Stimulated activated CD4-positive, alpha-beta T cell treated with anti-CD3 and anti-CD28 coated beads, Interleukin-15, amount 100 ng/mL, for 24 hours (primary cell): Measurements from ENCODE around the gene EPG5.
A peak's percentile ranks its signal among the peaks of the same experiment; 100 is the strongest.
"Not testable (repeated sequence)": the region's sequence is repeated elsewhere in the genome, so short reads cannot be mapped to it uniquely, and the experiment has no call there.

ENCODE experiments used
- DNase-seq: peaks from one replicate; pipeline ENCODE4 v3.0.0-alpha.2; 2020

Gene EPG5

DNA sequence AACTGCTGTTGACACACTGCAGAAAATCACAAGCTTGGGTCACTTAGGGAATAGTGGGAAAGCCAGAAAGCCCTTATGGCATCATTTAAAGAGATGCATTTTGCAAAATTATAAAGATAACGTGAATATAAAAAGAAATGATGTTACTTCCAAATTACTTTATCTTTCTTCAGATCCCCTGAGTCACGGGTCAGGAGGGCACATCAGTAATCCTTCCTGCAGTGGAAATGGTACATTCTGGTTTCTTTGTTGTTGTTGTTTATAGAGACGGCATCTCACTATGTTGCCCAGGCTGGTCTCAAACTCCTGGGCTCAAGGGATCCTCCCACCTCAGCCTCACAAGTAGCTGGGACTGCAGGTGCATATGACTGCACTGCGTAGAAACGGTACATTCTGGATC, 9.8 kb upstream of the EPG5 start:
- no peak for DNase-seq

DNA sequence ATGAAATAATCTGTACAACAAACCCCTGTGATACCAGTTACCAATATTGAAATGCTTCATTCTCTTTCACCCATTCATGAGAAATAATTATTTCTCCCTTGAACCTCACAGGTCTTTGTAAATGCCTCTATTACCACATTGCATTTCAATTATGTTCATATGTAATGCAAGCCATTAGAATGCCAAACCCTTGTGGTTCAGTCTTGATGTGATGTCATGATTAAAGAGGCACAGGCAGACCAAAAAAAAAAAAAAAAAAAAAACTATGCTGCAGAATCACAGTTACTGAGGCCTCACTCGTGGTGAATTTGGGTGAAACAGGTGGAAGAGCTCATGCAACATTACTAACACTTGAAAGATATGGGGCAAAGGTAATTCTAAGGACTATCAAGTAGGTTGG, 9.4 kb upstream of the EPG5 start:
- DNase-seq = no peak

DNA sequence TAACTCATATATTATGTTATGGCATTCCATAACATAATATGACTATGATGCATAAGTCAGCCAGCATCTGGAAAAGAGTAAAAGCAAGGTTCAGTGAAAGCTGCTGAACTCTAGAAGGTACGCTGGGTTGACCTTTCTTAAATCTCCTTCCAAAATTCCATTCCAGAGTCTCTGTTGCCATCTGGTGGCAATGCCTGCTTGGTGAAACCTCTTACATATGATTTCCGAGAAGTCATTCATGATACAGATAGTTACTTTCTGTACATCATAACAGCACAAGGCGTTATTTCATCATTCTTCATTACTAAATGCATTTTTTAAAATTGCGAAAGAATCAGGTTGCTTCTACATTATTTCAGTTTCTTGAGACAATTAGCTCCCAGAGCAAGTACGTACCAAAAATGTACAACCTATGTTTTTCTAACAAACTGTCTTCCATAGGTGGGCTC, 7.0 kb upstream of the EPG5 start:
- DNase-seq = peak; percentile 72

DNA sequence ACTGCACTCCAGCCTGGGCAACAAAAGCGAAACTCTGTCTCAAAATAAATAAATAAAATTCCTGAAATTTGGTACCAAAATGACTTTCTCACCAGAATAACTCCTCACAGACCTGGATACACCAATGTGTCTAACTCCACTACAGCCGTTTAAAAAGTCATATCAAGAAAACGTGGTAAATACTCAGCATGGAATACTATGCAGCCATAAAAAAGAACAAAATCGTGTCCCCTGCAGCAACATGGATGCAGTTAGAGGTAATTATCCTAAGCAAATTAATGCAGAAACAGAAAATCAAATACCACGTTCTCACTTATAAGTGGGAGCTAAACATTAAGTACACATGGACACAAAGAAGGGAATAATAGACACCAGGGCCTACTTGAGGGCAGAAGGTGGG, 2.2 kb downstream of the EPG5 start:
- DNase-seq = not testable (repeated sequence)

DNA sequence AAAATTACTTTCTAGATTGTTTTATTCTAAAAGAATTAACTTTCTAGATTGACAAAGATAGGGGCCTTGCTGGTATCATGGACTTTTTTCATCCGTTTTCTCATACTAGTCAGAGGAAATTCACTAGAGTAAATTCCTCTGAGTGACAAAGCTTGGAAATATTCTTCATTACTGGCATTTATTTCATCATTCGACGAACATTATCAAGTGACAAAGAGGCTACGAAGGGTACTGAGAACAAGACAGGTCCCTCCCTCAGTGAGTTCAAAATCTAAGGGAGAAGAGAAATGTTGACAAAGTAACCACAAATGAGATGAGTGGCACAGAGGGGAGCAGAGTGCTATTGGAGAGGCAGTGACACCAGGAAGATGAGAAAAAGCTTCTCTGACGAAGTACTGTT, 4.3 kb downstream of the EPG5 start:
- DNase-seq = no peak

DNA sequence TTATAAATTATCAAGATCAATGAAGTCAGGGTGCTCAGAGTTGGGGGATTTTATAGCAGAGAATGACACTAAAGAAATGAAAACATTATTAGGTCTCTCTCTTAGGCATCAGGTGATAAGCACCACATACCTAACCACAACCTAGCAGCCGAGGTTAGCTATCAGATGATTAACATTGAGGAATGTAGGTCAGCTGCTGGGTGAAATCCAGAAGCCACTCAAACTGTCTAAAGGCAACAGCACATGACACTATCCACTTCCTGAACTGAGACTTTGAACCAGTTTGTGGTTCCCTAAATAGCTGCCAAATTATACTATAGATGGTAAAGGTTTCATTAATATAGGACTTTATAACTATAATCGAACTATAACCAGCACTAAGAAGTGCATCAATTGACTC, 4.7 kb downstream of the EPG5 start:
- DNase-seq = peak; percentile 23

DNA sequence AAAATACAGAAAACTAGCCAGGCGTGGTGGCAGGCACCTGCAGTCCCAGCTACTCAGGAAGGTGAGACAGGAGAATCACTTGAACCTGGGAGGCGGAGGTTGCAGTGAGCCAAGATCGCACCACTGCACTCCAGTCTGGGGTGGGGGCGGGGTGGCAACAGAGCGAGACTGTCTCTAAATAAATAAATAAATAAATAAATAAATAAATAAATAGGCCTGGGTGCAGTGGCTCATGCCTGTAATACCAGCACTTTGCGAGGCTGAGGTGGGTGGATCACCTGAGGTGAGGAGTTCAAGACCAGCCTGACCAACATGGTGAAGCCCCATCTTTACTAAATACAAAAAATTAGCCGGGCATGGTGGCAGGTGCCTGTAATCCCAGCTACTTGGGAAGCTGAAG, 7.6 kb downstream of the EPG5 start:
- not testable (repeated sequence) for DNase-seq

DNA sequence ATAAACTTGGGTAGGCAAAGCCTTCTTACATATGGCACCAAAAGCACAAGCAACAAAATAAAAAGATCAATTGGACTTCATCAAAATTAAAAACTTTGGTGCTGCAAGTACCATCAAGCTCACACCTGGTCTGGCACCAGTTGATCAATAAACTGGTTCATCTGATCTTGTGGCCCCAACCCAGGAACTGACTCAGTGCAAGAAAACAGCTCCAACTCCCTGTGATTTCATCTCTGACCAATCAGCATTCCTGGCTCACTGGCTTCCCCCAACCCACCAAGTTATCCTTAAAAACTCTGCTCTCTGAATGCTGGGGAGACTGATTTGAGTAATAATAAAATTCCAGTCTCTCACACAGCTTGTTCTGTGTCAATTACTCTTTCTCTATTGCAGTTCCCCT, 8.4 kb downstream of the EPG5 start:
- DNase-seq = no peak

DNA sequence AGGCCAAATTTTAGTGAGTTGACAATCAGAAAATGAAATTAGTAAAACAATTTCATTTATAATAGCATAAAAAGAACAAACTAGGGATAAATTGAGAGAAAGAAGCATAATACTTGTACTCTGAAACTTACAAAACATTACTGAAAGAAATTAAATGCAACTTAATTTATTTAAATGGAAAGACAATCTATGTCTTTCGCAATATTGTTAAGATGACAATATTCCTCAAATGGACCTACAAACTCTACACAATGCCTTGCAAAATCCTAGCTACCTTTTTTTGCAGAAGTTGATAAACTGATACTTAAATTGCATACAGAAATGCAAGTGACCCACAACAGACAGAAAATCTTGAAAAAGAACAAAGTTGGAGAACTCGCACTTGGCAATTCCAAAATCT, 9.1 kb downstream of the EPG5 start:
- no peak for DNase-seq

DNA sequence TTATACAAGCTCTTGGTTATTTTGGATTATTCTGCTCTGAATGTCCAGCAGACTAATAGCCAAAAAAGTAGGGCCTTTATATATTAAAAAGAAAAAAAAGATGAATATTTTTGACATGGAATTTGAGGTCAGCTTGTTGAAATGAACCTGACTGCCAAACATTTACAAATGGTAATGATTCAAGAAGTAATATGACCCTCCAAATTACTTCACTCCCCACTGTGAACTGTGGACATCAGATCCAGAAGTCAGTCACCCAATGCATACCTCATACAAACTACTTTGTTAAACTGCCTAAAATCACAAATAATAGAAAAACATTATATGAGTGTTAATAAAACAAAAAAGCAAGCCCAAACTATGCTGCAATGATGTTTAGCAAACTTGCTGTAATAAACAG, 10.0 kb downstream of the EPG5 start:
- no peak for DNase-seq

DNA sequence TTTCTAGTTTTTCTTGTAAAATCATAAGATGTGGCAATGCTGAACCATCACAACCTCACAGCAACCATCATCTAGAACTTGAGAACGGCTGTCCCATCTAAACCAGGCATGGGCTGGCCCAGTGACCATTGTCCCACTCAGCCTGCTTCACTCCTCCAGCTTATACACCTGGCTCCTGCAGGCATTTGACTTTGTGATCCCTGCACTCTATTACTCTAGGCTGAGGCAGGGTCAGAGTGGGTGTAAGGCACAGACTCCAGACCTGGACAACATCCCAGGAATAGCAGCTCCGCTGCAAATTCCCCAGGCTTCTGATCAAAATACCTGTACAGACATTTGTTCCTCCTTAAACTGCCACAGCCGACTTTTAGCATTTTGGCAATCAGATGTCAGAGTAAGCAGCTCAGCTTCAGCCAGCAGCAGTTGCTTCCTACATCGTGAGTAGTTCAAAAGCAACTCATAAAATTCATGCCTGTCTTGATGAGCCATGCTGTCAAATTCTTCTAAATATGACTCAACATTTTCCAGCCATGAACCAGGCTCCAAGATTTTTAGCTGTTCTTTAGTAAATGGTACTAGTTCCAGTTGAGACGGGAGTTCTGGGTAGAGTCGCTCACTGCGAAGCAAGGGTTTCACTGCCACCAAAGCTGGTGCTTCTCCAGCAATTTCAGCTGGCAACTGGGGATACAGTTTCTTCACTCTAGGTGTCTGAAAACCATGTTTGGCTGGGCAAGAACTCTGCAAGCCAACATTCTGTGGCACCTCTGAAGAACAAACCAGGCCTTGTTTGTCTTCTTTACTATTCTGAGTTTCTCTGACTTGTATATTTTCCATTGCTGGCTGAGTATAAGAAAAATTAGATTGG, 12.8 kb downstream of the EPG5 start:
- no peak for DNase-seq

DNA sequence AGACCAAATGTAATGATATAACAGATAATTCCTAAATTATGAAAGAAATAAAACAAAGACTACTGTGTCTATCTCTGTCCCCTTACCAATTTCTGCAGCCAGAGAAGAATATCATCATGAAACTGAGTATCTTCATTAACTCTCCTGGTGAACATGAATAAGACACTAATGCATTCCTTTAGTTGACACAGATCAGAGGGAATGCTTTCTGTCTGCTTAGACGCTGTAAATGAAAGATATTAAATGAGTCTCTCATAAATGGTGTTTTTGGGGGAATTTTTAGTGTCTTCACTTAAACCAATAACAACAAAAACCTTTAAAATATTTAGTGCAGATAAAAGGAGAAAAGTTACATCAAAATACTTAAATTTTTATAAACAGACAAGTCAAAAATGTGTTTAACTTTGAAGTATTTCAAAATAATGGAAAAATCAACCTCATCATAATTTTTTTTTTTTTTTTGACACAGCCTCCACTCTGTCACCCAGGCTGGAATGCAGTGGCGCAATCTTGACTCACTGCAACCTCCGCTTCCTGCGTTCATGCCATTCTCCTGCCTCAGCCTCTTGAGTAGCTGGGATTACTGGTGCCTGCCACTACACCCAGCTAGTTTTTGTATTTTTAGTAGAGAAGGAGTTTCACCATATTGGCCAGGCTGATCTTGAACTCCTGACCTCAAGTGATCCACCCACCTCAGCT, 16.0 kb downstream of the EPG5 start:
- no peak for DNase-seq

DNA sequence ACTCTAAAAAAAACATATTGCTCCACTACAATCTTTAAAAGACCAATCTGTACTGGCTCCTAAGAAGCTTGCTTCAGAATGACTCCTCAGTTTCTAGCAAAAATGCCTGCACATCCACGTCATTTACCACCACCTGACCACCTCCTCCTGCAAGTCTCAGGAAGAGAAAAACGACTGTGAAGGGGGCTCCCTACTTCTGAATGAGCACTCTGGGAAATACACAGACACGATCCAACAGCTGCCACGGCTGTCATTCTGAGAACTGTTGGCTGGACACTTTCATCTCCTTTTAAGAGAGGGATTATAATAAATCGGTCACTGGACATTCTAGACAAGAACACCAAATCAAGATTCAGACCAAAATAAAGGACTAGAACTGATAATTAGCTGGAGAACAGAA, 21.5 kb downstream of the EPG5 start:
- DNase-seq = no peak

DNA sequence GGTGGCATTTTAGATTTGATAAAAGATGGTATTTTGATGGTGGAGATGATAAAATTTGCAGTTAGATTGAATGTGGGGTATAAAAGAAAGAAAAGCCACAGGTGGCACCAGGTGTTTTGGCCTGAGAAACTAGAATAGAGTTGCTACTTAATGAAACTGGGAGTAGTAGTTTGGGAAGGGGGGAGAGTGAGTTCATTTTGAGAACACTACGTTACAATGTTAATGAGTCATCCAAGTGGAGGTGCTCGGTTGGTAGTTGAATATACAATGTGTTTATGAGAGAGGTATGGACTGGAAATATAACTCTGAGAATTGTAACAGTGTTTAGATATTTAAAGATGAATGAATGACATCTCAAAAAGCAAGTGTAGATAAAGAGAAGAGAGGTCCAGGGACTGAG, 26.4 kb downstream of the EPG5 start:
- DNase-seq = no peak

DNA sequence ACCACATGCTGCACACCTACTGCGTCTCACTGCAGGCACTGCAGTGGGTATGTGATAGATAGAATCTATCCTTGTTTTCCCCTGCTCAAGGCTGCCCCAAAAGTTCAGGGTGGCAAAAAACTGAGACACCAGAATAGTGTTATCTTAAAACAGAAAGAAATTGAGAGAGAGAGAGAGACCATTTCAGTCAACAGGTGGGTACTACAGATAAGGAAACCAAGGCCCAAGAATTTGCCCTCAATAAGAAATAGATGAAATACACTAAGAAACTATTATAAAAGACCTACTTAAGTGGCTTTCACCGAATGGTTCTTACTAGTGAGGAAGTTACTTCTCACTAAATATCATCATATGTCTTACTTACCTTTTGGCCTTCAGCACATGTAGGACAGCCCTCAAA, 27.9 kb downstream of the EPG5 start:
- no peak for DNase-seq

DNA sequence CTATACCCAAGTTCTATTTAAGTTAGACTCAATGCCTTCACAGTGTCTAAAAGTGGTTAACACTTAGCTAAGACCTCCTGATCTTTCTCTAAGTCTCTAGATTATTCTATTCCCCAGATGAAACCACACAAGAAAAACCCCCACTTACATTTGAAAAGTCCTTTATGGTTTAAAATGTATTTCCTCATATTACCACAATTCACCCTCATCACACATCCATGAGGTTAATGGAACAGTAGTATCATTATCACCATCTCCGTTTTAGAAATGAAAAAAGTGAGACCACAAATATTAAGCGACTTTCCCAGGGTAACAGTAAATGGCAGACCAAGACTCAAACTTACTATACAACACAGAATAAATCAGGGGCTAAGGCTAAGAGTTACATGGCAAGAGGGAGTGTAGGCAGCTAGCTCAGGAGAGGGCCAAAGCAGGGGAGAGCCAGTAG, 28.6 kb downstream of the EPG5 start:
- no peak for DNase-seq

DNA sequence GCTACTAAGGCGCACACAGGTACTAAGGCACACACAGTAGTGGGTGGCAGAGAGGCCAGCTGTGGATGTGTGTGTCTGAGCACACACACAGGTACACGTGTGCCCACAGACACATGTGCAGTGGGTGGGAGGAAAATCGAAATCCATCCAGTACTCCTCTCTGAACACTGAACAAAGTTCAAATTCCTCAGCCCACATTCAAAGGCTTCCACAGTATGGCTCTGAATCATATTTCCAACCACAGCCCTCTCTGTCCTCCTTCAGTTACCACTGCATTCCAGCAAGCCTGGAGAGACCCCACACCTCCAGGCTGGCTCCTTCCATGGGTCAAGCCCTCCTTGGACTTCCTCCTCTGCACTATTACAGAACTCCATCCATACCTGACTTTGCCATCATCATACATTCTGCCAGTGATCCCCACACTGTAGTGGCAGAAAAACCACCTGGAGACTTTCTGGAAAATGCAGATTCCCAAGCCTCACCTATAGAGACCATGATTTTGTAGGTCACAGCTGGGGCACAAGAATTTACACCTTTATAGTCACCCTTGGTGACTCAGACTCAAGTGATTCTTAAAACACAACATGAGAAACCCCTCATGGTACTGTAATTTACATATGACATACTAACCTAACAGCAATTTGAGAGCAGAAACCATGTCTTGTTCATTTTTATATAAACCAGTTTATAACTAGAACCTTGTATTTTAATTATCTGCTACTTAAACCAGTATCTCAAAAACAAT, 31.4 kb downstream of the EPG5 start:
- no peak for DNase-seq

DNA sequence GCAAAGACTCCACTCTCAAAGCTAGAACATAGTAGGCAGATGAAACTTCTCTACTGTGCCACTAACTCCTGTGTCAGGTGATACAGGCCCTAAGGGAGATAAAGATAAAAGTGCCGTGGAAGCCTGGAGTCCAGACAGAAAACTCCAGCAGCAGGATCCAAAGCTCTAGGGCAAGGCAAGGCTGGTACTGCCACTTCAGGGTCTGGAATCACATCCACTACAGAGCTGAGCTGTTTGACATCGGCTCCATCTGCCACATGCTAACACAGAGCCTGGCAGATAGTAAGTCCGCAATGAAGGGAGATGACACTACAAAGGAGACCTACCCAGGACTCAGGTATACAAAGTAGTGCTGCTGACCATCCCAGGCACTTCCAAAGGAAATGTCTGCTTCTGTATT, 34.4 kb downstream of the EPG5 start:
- DNase-seq = no peak

DNA sequence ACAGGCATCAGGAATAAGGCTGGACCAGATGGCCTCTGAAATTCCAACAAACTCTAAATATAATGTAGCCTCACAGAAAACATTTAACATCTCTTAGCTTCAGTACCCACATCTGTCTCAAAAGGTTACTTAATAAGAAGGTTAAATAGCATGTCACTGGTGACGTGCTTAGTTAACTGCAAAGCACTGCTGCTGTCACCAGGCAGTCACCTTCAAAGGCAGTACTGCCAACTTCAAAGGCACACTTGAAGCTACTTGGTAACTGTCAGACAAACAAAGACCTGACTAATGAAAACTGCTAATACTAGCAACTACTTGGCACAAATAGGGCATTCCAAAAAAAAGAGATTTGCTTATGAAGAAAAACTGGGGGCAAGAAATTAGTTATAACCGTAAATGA, 36.2 kb downstream of the EPG5 start:
- no peak for DNase-seq

DNA sequence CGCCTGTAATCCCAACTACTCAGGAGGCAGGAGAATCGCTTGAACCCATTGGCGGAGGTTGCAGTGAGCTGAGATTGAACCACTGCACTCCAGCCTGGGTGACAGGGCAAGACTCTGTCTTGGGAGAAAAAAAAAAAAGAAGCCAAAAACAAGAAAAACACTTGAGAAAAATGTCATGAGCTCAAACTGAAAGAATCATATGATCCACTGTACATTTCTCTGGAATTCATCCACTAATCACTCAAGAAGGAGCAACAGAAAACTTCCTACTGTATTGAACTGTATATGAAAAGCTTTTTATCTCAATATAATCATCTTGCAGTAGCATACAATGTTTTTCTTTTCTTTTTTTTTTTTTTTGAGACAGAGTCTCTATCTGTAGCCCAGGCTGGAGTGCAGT, 40.4 kb downstream of the EPG5 start:
- DNase-seq = no peak

DNA sequence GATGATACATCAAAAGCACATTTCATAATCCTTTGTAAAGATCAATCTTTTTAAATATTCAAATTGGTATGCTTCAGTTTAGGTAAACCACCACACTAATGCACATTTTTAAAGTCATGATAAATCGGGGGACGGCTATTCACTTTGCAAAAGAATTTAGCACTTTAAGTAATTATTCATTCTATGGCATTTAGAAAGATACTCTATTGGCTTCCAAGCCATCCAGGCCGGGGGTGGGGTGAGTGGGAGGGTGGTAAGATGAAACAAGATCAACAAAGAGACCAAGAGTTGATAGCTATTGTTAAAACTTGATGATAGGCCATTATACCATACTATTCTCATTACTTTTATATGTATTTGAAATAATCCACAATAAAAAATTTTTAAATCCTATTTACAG, 41.0 kb downstream of the EPG5 start:
- no peak for DNase-seq

DNA sequence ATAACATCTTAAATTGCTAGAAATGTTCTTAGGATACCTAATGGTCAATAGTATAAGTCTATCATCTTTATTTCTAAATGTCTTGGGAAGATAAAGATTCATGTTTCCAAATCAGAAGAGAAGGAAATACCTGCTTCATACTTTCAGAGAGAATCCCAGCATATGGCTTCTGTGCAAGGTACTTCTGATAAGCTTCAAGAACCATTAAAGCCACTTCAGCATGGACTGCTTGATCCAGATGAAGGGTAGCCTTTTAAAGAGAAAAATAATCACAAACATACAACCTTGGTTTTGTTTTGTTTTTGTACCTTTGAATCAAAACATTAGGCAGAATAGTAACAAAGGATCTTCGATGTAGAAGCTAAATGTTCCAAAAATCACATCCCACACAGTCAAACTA, 44.0 kb downstream of the EPG5 start:
- no peak for DNase-seq

DNA sequence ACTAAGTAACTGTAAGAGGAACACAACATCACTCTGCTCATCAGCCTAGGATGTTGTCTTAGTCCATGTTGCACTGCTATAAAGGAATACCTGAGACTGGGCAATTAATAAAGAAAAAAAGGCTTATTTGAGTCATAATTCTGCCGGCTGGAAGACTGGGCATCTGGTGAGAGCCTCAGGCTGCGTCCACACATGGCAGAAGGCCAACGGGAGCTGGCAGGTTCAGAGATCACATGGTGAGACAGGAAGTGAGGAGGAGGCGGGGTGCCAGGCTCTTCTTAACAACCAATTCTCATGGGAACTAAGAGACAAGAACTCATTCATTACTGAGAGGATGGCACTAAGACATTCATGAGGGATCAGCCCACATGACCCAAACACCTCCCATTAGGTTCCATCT, 46.8 kb downstream of the EPG5 start:
- no peak for DNase-seq

DNA sequence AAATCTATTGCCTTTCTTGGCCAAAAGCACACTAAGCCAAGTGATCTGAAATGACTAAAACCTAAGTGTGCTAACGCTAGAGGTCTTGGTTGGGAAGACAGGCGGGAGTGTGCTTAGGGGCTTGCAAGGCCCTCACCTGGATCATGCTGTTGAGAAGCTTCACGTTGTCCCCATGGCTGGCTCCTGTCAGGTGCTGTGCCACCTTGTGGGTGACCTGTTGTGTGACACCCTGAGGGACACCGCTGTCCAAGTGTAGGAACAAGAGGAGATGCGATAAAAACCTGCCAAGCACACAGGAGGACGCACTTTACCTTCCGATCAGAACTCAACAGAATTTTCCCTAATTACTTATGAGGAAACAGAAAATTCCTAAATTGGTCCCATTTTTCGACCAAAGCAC, 50.8 kb downstream of the EPG5 start:
- peak; percentile 13 for DNase-seq
